ENCODE measurements around the gene GUCA1A. TPM values are rescaled to one million over a fixed set of nuclear protein-coding genes. Genes with fewer than 3 reads are reported as not detected.

The GUCA1A gene
- total RNA-seq, 1 donor from 2014 or later = not detected

DNA sequence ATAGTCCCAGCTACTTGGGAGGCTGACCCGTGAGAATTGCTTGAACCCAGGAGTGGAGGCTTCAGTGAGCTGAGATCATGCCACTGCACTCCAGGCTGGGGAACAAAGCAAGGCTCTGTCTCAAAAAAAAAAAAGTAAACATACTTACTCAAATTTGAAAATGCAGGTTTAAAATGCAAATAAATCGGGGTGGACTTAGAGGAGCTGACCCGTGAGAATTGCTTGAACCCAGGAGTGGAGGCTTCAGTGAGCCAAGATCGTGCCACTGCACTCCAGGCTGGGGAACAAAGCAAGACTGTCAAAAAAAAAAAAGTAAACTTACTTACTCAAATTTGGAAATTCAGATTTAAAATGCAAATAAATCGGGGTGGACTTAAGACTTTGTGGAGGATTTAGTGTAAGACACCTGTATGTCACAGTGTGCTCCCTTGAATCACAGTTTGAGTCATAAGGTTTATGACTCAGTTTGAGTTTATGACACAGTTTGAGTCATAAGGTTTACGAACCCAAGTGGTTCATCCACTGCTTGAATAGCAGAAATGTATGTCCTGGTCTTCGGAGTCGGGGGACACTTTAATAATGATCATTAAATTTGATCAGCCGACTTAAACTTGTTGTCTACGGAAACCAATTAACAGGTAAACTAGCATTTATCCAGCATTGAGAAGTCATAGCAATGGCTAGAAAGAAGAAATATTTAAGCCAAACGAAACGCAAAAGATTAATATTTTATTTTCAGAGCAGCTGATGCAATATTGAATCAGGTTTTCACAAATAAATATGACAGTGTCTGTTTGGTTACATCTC is 51.3 kb downstream of the GUCA1A start:
- Histone ChIP-seq H3K27ac (no peak overlapping the region), H3K4me3 (no peak overlapping the region), H3K27me3 (no peaks in the 10 kb centered on the region), H3K9me3 (no peaks in the 10 kb centered on the region), H3K36me3 (no peaks in the 10 kb centered on the region), H3K4me1 (no peaks in the 10 kb centered on the region)
- intact Hi-C loops (cut with DNase I) = no loop called here
- ATAC-seq (no peak), DNase-seq (no peak)
- TF ChIP-seq, protein P1, sequence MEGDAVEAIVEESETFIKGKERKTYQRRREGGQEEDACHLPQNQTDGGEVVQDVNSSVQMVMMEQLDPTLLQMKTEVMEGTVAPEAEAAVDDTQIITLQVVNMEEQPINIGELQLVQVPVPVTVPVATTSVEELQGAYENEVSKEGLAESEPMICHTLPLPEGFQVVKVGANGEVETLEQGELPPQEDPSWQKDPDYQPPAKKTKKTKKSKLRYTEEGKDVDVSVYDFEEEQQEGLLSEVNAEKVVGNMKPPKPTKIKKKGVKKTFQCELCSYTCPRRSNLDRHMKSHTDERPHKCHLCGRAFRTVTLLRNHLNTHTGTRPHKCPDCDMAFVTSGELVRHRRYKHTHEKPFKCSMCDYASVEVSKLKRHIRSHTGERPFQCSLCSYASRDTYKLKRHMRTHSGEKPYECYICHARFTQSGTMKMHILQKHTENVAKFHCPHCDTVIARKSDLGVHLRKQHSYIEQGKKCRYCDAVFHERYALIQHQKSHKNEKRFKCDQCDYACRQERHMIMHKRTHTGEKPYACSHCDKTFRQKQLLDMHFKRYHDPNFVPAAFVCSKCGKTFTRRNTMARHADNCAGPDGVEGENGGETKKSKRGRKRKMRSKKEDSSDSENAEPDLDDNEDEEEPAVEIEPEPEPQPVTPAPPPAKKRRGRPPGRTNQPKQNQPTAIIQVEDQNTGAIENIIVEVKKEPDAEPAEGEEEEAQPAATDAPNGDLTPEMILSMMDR (IDR thresholded peaks at IDR 0.05) = no peak

DNA sequence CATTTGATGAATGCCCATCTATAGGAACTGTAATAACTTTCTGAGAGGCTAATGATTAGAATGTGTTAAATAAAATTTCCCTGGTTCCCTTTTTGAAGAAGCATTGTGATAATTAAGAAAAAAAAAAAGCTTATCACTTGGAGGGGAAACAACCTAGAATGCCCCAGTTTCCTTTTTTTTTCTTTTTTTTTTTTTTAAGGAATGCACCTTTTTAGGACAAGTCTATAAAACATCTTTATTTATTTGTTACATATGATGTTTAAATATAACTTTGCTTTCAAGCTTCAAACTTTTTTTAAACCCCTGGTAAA is 51.8 kb downstream of the GUCA1A start:
- H3K4me1 ChIP-seq = no peaks in the 10 kb centered on the region
- H3K27me3 ChIP-seq = no peaks in the 10 kb centered on the region
- intact Hi-C loops (cut with DNase I) = no loop called here
- H3K9me3 ChIP-seq = no peaks in the 10 kb centered on the region
- no peaks in the 10 kb centered on the region for H3K36me3 ChIP-seq
- DNase-seq (no peak), ATAC-seq (no peak)
- H3K27ac ChIP-seq = no peak overlapping the region
- TF ChIP-seq, protein P1 (IDR thresholded peaks at IDR 0.05) = no peak
- no peak overlapping the region for H3K4me3 ChIP-seq

DNA sequence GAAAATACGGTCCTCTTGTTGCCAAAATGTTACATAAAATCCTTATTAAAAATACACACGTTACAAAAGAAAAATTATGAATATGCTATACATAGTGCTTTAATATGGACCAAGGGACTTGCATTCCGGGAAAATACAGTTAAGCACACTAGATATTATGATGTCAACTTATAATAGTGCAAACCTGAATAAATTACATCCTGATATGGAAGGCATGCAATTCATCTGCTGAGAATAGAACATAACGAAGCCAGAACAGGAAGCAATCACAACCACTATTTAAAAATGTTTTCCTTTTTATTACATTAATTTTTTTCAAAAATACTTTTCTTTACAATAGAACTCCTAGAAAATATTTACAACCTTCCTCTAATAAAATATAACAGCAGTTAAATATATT is 52.3 kb downstream of the GUCA1A start:
- no peaks in the 10 kb centered on the region for H3K4me1 ChIP-seq
- intact Hi-C loops (cut with DNase I) = no loop called here
- no peaks in the 10 kb centered on the region for H3K36me3 ChIP-seq
- no peak overlapping the region for H3K4me3 ChIP-seq
- no peak overlapping the region for H3K27ac ChIP-seq
- H3K9me3 ChIP-seq = no peaks in the 10 kb centered on the region
- TF ChIP-seq, protein P1 (IDR thresholded peaks at IDR 0.05) = no peak
- H3K27me3 ChIP-seq = no peaks in the 10 kb centered on the region
- DNase-seq = no peak
- ATAC-seq = no peak

DNA sequence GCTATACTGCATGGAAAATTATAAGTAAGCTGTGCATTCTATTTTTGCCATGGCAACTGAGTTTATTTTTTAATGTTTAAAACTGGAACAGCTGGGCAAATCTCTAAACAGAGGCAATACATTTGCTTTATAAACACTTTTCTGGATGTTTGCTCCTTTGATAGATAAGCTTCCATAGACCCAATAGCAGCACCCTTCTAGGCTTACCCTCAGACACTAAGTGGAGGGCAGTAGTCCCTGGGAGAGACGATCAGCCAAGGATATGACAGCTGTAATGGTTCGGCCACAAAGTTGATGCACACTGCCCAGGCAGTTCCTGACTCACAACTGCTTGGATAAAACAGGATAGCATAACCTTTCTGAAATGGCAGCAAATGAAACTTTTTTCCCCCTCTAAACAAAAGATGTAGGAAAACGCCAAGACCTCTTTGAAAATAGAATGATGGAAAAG is 53.0 kb downstream of the GUCA1A start:
- no peaks in the 10 kb centered on the region for H3K36me3 ChIP-seq
- no peak overlapping the region for H3K4me3 ChIP-seq
- H3K9me3 ChIP-seq = no peaks in the 10 kb centered on the region
- DNase-seq = no peak
- H3K27ac ChIP-seq = no peak overlapping the region
- no peaks in the 10 kb centered on the region for H3K4me1 ChIP-seq
- ATAC-seq = no peak
- intact Hi-C loops (cut with DNase I) = no loop called here
- no peaks in the 10 kb centered on the region for H3K27me3 ChIP-seq
- TF ChIP-seq, protein P1 (IDR thresholded peaks at IDR 0.05) = no peak

DNA sequence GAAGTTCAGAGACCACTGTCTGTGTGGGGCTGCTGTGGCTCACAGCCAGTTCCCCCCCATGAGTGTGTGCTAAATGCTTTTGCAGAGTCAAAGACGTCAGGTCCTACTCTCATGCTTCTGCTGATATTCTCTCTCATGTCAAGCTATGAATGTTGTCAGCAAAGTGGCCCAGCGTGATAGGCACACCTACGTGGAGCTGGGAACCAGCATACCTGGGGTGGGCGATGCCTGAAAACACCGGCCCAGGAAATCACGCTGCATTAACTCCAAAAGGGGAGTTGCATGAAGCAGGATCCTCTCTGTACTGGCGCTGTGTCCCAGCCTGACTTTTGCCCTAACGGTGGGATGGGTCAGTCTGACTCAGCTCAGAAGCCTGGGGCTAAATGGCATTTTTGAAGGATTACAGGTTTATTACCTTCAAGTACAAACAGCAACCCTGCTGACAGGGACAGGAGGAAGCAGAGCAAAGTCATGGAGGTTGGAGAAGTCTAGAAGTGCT is 53.5 kb downstream of the GUCA1A start:
- Histone ChIP-seq H3K36me3 (no peaks in the 10 kb centered on the region), H3K9me3 (no peaks in the 10 kb centered on the region), H3K27me3 (no peaks in the 10 kb centered on the region), H3K27ac (peak overlapping the region; percentile 55), H3K4me3 (no peak overlapping the region), H3K4me1 (no peaks in the 10 kb centered on the region)
- intact Hi-C loops (cut with DNase I) = no loop called here
- DNase-seq (no peak), ATAC-seq (peak; percentile 52)
- TF ChIP-seq, protein P1 (IDR thresholded peaks at IDR 0.05) = no peak

Measured in upper lobe of right lung (tissue), 1 donor.